Peyer's patch (tissue), 4 donors: ENCODE results near the gene OMA1. TPM values are rescaled to one million over a fixed set of nuclear protein-coding genes. Genes with fewer than 3 reads are reported as not detected.

ENCODE experiments used
- DNase-seq, 3 donors: peaks; one replicate each; pipeline ENCODE4 v3.0.0-alpha.2; 2017 to 2019
- H3K27ac ChIP-seq, 4 donors: fragments of 200-600 bp; sonication (generic); one replicate each; pipeline ENCODE4 v1.5.1; 2016 to 2019
- H3K27me3 ChIP-seq, 2 donors: fragments of 200-600 bp; sonication (generic); one replicate each; pipeline ENCODE4 v1.5.1; 2019
- H3K36me3 ChIP-seq, 3 donors: fragments of 200-600 bp; sonication (generic); one replicate each; pipeline ENCODE4 v1.5.1; 2016 to 2019
- H3K4me1 ChIP-seq, 4 donors: fragments of 200-600 bp; sonication (generic); one replicate each; pipeline ENCODE4 v1.5.1; 2016 to 2019
- H3K4me3 ChIP-seq, 4 donors: fragments of 200-600 bp; sonication (generic); 1 replicate in 3 of 4; 2 replicates in 1 of 4; pipeline ENCODE4 v1.5.1; 2016 to 2019; ENCODE audit warnings: mild to moderate bottlenecking in 1 of 4
- H3K9me3 ChIP-seq, 4 donors: fragments of 200-600 bp; sonication (generic); one replicate each; pipeline ENCODE4 v1.5.1; 2016 to 2019; ENCODE audit warnings: mild to moderate bottlenecking in 1 of 4
- CTCF ChIP-seq, 6 experiments: fragments of 450-650 bp in 4 of 6; fragments of 200-600 bp in 2 of 6; sonication (generic) in 1 of 6; IDR thresholded peaks; one replicate each; pipeline ENCODE4 v1.5.1; 2017 to 2019; ENCODE audit warnings: antibody characterized with exemption in 6 of 6, mild to moderate bottlenecking in 3 of 6, moderate library complexity in 1 of 6
- POLR2A ChIP-seq, 2 donors: fragments of 450-650 bp; IDR thresholded peaks; one replicate each; pipeline ENCODE4 v1.5.1; 2017; ENCODE audit warnings: antibody characterized with exemption in 2 of 2, mild to moderate bottlenecking in 2 of 2, moderate library complexity in 2 of 2
- total RNA-seq, 4 donors: library from RNA; depleted of rRNA; stranded (reverse); fragments of >200 nt; gene quantifications; one replicate each; pipeline ENCODE4 v1.1.0, GENCODE V29; 2016

OMA1 gene
- total RNA-seq, 4 donors from 2014 or later: 15.5 to 52.8 (median 17.6) TPM

- no peak for DNase-seq
- Histone ChIP-seq H3K4me3 (no peak overlapping the region), H3K36me3 (no peaks in the 10 kb centered on the region), H3K27me3 (peaks cover 0 to 22% of the 10 kb centered on the region in 2 donors), H3K9me3 (no peaks in the 10 kb centered on the region), H3K27ac (no peak overlapping the region), H3K4me1 (peaks cover 0 to 15% (median 5%) of the 10 kb centered on the region in 4 donors)
- TF ChIP-seq POLR2A (IDR thresholded peaks at IDR 0.05): no peak
- TF ChIP-seq CTCF (IDR thresholded peaks at IDR 0.05): no peak
Measured at GRCh38 chr1:58573138-58573537, 26.6 kb upstream of the OMA1 start.

GRCh38 chr1:58572690-58573089, 26.2 kb upstream of the OMA1 start:
- no peaks in the 10 kb centered on the region for H3K9me3 ChIP-seq

GRCh38 chr1:58571616-58572015, 25.1 kb upstream of the OMA1 start:
- Histone ChIP-seq H3K4me1 (peaks cover 0 to 7% (median 1%) of the 10 kb centered on the region in 4 donors), H3K9me3 (no peaks in the 10 kb centered on the region), H3K27me3 (peaks cover 0 to 10% of the 10 kb centered on the region in 2 donors), H3K4me3 (no peak overlapping the region), H3K27ac (no peak overlapping the region), H3K36me3 (no peaks in the 10 kb centered on the region)
- TF ChIP-seq CTCF (IDR thresholded peaks at IDR 0.05) (no peak), POLR2A (IDR thresholded peaks at IDR 0.05) (no peak)
- DNase-seq: no peak

More at GRCh38 chr1:58572690-58573089, 26.2 kb upstream of the OMA1 start:
- H3K4me3 ChIP-seq: no peak overlapping the region
- H3K36me3 ChIP-seq: no peaks in the 10 kb centered on the region
- DNase-seq: no peak
- no peak overlapping the region for H3K27ac ChIP-seq
- no peak for TF ChIP-seq POLR2A (IDR thresholded peaks at IDR 0.05)
- peaks cover 0 to 21% of the 10 kb centered on the region in 2 donors for H3K27me3 ChIP-seq
- peaks cover 0 to 15% (median 5%) of the 10 kb centered on the region in 4 donors for H3K4me1 ChIP-seq

GRCh38 chr1:58570817-58571216, 24.3 kb upstream of the OMA1 start:
- Histone ChIP-seq H3K27ac (no peak overlapping the region), H3K9me3 (no peaks in the 10 kb centered on the region), H3K4me3 (no peak overlapping the region), H3K4me1 (no peaks in the 10 kb centered on the region), H3K36me3 (no peaks in the 10 kb centered on the region), H3K27me3 (peaks cover 0 to 2% of the 10 kb centered on the region in 2 donors)
- no peak for DNase-seq
- TF ChIP-seq POLR2A (IDR thresholded peaks at IDR 0.05) (no peak), CTCF (IDR thresholded peaks at IDR 0.05) (no peak)

GRCh38 chr1:58570094-58570493, 23.6 kb upstream of the OMA1 start:
- TF ChIP-seq POLR2A (IDR thresholded peaks at IDR 0.05): no peak
- Histone ChIP-seq H3K9me3 (no peaks in the 10 kb centered on the region), H3K27ac (no peak overlapping the region), H3K36me3 (no peaks in the 10 kb centered on the region), H3K4me3 (no peak overlapping the region), H3K27me3 (no peaks in the 10 kb centered on the region), H3K4me1 (no peaks in the 10 kb centered on the region)
- no peak for DNase-seq

- no peaks in the 10 kb centered on the region for H3K27me3 ChIP-seq
- DNase-seq: no peak
- no peak overlapping the region for H3K27ac ChIP-seq
- H3K4me1 ChIP-seq: no peaks in the 10 kb centered on the region
- H3K4me3 ChIP-seq: no peak overlapping the region
- TF ChIP-seq POLR2A (IDR thresholded peaks at IDR 0.05) (no peak), CTCF (IDR thresholded peaks at IDR 0.05) (no peak)
- H3K36me3 ChIP-seq: no peaks in the 10 kb centered on the region
- no peaks in the 10 kb centered on the region for H3K9me3 ChIP-seq
Measured at GRCh38 chr1:58568911-58569310, 22.4 kb upstream of the OMA1 start.

GRCh38 chr1:58568271-58568860, 21.8 kb upstream of the OMA1 start:
- TF ChIP-seq CTCF (IDR thresholded peaks at IDR 0.05): no peak
- no peak for TF ChIP-seq POLR2A (IDR thresholded peaks at IDR 0.05)
- H3K27ac ChIP-seq: no peak overlapping the region
- no peaks in the 10 kb centered on the region for H3K4me1 ChIP-seq
- H3K9me3 ChIP-seq: no peaks in the 10 kb centered on the region
- H3K27me3 ChIP-seq: no peaks in the 10 kb centered on the region
- no peak overlapping the region for H3K4me3 ChIP-seq
- H3K36me3 ChIP-seq: no peaks in the 10 kb centered on the region
- DNase-seq: no peak
